Measurements from ENCODE around the gene ULK1. TPM values are rescaled to one million over a fixed set of nuclear protein-coding genes. Genes with fewer than 3 reads are reported as not detected.
A peak's percentile ranks its signal among the peaks of the same experiment; 100 is the strongest.

Gene ULK1
- total RNA-seq, 1 donor from 2014 or later = 5.7 TPM

DNA sequence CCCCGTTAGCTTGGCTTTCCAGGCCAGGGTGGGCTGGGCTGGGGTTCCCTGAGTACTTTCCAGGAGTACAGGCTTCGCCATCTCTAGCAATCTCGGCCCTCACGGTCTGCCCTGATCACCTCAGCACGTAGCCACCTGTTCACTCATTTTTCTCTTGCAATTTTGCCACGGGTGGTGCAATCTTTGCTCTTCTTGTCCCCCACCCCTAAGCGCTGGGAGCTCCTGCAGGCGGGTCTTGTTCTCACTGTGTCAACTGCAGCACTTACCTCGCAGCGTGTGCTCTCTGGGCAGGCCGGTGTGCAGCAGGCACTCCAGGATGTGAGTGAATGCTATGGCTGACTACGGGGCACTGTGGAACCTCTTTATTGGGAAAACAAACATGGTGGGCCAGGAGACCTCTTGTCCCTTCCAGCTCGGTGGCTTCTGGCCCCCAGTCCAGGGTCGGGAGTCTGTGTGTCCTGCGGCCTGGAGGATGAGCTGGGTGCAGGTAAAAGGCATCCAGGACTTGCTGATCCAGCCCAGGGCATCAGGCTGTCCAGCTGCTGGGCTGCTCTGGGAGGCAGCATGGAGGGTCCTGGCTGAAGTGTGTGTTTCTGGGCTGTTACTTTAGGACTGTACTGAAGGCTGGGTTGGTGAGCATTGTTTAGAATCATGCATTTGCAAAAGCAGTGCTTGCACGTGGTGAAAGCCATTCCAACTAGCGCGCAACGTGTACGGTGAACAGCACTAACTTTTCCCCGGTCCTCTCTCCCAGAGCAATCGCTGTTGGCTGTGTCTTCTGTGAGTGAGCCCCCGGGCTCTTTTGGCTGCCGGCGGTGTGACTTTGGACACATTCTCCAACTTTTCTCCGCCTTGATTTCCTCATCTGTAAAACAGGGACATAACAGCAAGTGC lies 1.5 kb upstream of the ULK1 start:
- H3K4me3 ChIP-seq (ENCODE audit: low read length in 3 of 3) = no peak overlapping the region
- no peak overlapping the region for H3K27ac ChIP-seq (ENCODE audit: low read depth, low read length)
- H3K36me3 ChIP-seq (ENCODE audit: control insufficient read depth in 3 of 3, insufficient read depth in 3 of 3, low read length in 3 of 3) = peaks cover 3 to 4% (median 3%) of the 10 kb centered on the region in 3 donors
- H3K27me3 ChIP-seq (ENCODE audit: control insufficient read depth in 3 of 3, insufficient read depth in 3 of 3, low read length in 3 of 3) = no peaks in the 10 kb centered on the region
- no peaks in the 10 kb centered on the region for H3K9me3 ChIP-seq (ENCODE audit: control insufficient read depth in 3 of 3, low read length in 3 of 3)
- no peak overlapping the region for H3K9ac ChIP-seq (ENCODE audit: low read depth in 1 of 3, low read length in 3 of 3)
- H3K4me1 ChIP-seq (ENCODE audit: control insufficient read depth in 3 of 3, insufficient read depth in 3 of 3, low read length in 3 of 3) = peaks cover 21 to 26% (median 24%) of the 10 kb centered on the region in 3 donors

DNA sequence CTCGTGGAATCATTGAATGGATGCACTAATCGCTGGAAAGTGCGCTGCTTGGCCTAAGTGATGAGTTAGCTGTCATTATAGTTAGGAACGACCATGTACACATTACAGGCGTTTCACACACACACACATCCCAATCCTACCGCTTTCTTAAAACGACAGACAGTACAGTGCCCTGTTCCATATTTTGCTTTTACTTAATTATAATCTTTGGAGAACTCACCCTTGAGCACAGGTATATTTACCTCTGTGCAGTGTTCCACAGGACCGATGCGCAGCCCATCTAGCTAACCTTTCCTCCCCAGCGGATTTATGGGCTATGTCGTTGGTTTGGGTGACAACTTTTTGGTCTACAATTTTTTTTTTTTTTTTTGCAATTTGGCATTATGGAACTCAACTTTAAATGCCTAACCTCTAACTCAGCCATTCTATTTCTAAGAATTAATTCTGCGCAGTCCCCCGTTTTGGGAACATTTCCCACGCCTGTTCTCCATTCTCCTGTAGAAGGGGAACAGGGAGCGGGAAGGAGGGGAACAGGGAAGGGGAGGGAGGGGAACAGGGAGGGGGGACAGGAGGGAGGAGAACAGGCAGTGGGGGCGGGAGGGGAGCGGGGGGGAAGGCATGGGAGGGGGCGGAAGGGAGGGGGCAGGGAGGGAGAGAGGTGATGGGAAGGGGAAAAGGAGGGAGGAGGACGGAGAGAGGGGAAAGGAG lies 663 bp upstream of the ULK1 start:
- H3K4me3 ChIP-seq (ENCODE audit: low read length in 3 of 3) = no peak overlapping the region
- H3K9me3 ChIP-seq (ENCODE audit: control insufficient read depth in 3 of 3, low read length in 3 of 3) = no peaks in the 10 kb centered on the region
- peaks cover 26 to 34% (median 29%) of the 10 kb centered on the region in 3 donors for H3K4me1 ChIP-seq (ENCODE audit: control insufficient read depth in 3 of 3, insufficient read depth in 3 of 3, low read length in 3 of 3)
- no peaks in the 10 kb centered on the region for H3K27me3 ChIP-seq (ENCODE audit: control insufficient read depth in 3 of 3, insufficient read depth in 3 of 3, low read length in 3 of 3)
- no peak overlapping the region for H3K9ac ChIP-seq (ENCODE audit: low read depth in 1 of 3, low read length in 3 of 3)
- H3K27ac ChIP-seq (ENCODE audit: low read depth, low read length) = no peak overlapping the region
- peaks cover 4 to 6% (median 5%) of the 10 kb centered on the region in 3 donors for H3K36me3 ChIP-seq (ENCODE audit: control insufficient read depth in 3 of 3, insufficient read depth in 3 of 3, low read length in 3 of 3)

GRCh38 chr12:131894981-131895639 lies 688 bp downstream of the ULK1 start:
- Histone ChIP-seq H3K27ac (ENCODE audit: low read depth, low read length) (peak overlapping the region; percentile 100), H3K4me1 (ENCODE audit: control insufficient read depth in 3 of 3, insufficient read depth in 3 of 3, low read length in 3 of 3) (peaks cover 28 to 34% (median 30%) of the 10 kb centered on the region in 3 donors), H3K9me3 (ENCODE audit: control insufficient read depth in 3 of 3, low read length in 3 of 3) (no peaks in the 10 kb centered on the region), H3K9ac (ENCODE audit: low read depth in 1 of 3, low read length in 3 of 3) (peak overlapping the region; percentile 97 to 98 (median 97)), H3K27me3 (ENCODE audit: control insufficient read depth in 3 of 3, insufficient read depth in 3 of 3, low read length in 3 of 3) (no peaks in the 10 kb centered on the region), H3K4me3 (ENCODE audit: low read length in 3 of 3) (peak overlapping the region; percentile 80 to 88 (median 88)), H3K36me3 (ENCODE audit: control insufficient read depth in 3 of 3, insufficient read depth in 3 of 3, low read length in 3 of 3) (peaks cover 4 to 10% (median 5%) of the 10 kb centered on the region in 3 donors)

DNA sequence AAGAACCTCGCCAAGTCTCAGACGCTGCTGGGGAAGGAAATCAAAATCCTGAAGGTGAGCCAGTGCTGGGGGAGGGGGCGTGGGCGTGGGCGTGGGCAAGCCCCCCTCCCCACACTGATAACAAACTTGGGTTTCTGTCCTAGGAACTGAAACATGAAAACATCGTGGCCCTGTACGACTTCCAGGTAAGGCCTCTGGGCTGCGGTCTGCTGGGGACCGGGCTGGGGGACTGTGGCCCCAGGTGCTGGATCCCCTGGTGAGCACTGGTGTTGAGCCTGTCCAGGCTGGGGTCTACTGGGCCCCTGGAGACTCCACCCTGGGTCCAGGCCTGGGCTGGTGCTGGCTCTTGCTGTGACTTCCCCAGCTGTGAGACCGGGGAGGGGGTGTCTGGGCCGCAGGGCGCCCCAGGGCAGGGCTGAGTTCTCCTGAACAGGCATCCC lies 1.2 kb downstream of the ULK1 start:
- H3K27ac ChIP-seq (ENCODE audit: low read depth, low read length) = peak overlapping the region; percentile 100
- peak overlapping the region; percentile 97 to 98 (median 97) for H3K9ac ChIP-seq (ENCODE audit: low read depth in 1 of 3, low read length in 3 of 3)
- no peaks in the 10 kb centered on the region for H3K9me3 ChIP-seq (ENCODE audit: control insufficient read depth in 3 of 3, low read length in 3 of 3)
- H3K4me3 ChIP-seq (ENCODE audit: low read length in 3 of 3) = peak overlapping the region; percentile 80 to 88 (median 88)
- H3K4me1 ChIP-seq (ENCODE audit: control insufficient read depth in 3 of 3, insufficient read depth in 3 of 3, low read length in 3 of 3) = peaks cover 34 to 40% (median 36%) of the 10 kb centered on the region in 3 donors
- H3K27me3 ChIP-seq (ENCODE audit: control insufficient read depth in 3 of 3, insufficient read depth in 3 of 3, low read length in 3 of 3) = no peaks in the 10 kb centered on the region
- H3K36me3 ChIP-seq (ENCODE audit: control insufficient read depth in 3 of 3, insufficient read depth in 3 of 3, low read length in 3 of 3) = peaks cover 7 to 15% (median 8%) of the 10 kb centered on the region in 3 donors

- peaks cover 8 to 16% (median 9%) of the 10 kb centered on the region in 3 donors for H3K36me3 ChIP-seq (ENCODE audit: control insufficient read depth in 3 of 3, insufficient read depth in 3 of 3, low read length in 3 of 3)
- peak overlapping the region; percentile 97 to 98 (median 97) for H3K9ac ChIP-seq (ENCODE audit: low read depth in 1 of 3, low read length in 3 of 3)
- H3K27me3 ChIP-seq (ENCODE audit: control insufficient read depth in 3 of 3, insufficient read depth in 3 of 3, low read length in 3 of 3) = no peaks in the 10 kb centered on the region
- H3K9me3 ChIP-seq (ENCODE audit: control insufficient read depth in 3 of 3, low read length in 3 of 3) = no peaks in the 10 kb centered on the region
- peak overlapping the region; percentile 80 to 88 (median 88) for H3K4me3 ChIP-seq (ENCODE audit: low read length in 3 of 3)
- H3K27ac ChIP-seq (ENCODE audit: low read depth, low read length) = peak overlapping the region; percentile 100
- H3K4me1 ChIP-seq (ENCODE audit: control insufficient read depth in 3 of 3, insufficient read depth in 3 of 3, low read length in 3 of 3) = peaks cover 35 to 41% (median 39%) of the 10 kb centered on the region in 3 donors
Measured at GRCh38 chr12:131896080-131896810, 1.8 kb downstream of the ULK1 start.

DNA sequence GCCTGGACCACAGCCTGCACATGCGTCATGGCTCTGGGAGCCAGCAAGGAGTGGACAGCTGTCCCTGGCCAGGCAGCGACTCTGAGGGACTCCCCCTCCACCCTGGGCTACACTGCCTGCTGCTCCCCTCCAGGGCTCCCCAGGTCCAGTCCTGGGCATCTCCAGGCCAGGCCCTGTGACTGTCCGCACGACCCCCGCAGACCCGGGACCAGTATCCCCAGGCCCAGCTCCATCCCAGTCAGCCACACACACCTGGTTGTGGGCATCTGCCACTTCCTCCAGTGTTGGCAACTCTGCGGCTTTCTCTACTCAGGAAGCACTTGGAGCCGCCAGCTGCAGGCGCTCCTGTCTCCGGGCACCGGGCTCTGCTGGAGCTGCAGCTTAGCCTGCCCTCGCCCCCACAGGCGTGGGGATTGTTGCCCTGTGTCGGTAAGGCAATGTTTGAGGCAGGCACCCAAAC lies 2.4 kb downstream of the ULK1 start:
- H3K27ac ChIP-seq (ENCODE audit: low read depth, low read length) = peak overlapping the region; percentile 100
- no peaks in the 10 kb centered on the region for H3K9me3 ChIP-seq (ENCODE audit: control insufficient read depth in 3 of 3, low read length in 3 of 3)
- peak overlapping the region; percentile 23 to 98 (median 97) for H3K9ac ChIP-seq (ENCODE audit: low read depth in 1 of 3, low read length in 3 of 3)
- peaks cover 41 to 47% (median 45%) of the 10 kb centered on the region in 3 donors for H3K4me1 ChIP-seq (ENCODE audit: control insufficient read depth in 3 of 3, insufficient read depth in 3 of 3, low read length in 3 of 3)
- peaks cover 9 to 16% (median 9%) of the 10 kb centered on the region in 3 donors for H3K36me3 ChIP-seq (ENCODE audit: control insufficient read depth in 3 of 3, insufficient read depth in 3 of 3, low read length in 3 of 3)
- H3K4me3 ChIP-seq (ENCODE audit: low read length in 3 of 3) = peak overlapping the region; percentile 80 to 88 (median 88)
- H3K27me3 ChIP-seq (ENCODE audit: control insufficient read depth in 3 of 3, insufficient read depth in 3 of 3, low read length in 3 of 3) = no peaks in the 10 kb centered on the region

DNA sequence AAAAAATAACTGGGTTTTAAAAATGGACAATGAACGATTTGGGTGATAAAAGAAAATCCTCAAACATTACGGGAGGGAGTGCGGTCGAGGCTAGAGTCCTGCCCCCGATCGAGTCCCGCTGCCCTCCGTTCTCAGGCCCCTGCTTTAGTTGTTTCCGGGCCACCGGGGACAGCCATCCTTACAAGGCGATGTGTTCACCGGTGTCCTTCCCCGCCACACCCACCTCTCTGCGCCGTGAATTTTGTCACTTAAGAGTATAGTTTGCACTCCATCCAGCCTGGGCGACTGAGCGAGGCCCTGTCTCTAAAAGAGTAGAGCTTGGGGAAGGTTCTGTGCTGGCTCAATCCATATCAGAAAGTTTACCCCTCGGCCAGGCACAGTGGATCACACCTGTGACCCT lies 2.9 kb downstream of the ULK1 start:
- Histone ChIP-seq H3K9ac (ENCODE audit: low read depth in 1 of 3, low read length in 3 of 3) (peak overlapping the region in 2 of 3 donors; percentile 97 to 98), H3K27me3 (ENCODE audit: control insufficient read depth in 3 of 3, insufficient read depth in 3 of 3, low read length in 3 of 3) (no peaks in the 10 kb centered on the region), H3K36me3 (ENCODE audit: control insufficient read depth in 3 of 3, insufficient read depth in 3 of 3, low read length in 3 of 3) (peaks cover 9 to 16% (median 9%) of the 10 kb centered on the region in 3 donors), H3K4me3 (ENCODE audit: low read length in 3 of 3) (peak overlapping the region in 2 of 3 donors; percentile 88), H3K4me1 (ENCODE audit: control insufficient read depth in 3 of 3, insufficient read depth in 3 of 3, low read length in 3 of 3) (peaks cover 45 to 51% (median 49%) of the 10 kb centered on the region in 3 donors), H3K9me3 (ENCODE audit: control insufficient read depth in 3 of 3, low read length in 3 of 3) (no peaks in the 10 kb centered on the region), H3K27ac (ENCODE audit: low read depth, low read length) (peak overlapping the region; percentile 100)

DNA sequence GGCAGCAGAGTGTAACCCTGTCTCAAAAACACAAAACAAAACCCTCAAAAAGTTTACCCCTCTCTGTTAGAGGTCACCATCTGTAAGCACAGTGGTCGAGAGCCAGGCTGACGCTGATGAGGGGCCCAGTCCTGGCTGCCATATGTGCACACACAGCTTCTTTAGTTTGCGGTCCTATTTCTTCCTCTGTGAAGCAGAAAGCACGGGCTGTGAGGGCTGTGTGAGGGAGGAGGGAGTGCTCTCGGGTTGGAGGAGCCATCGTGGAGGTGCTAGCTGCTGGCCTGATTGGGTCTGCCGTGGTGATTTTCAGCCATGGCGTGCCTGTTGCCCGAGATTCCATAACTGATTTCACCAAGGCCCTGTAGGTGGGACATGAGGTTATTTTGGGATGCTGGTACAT lies 3.5 kb downstream of the ULK1 start:
- H3K9ac ChIP-seq (ENCODE audit: low read depth in 1 of 3, low read length in 3 of 3) = peak overlapping the region; percentile 61 to 98 (median 97)
- peaks cover 9 to 16% (median 9%) of the 10 kb centered on the region in 3 donors for H3K36me3 ChIP-seq (ENCODE audit: control insufficient read depth in 3 of 3, insufficient read depth in 3 of 3, low read length in 3 of 3)
- H3K4me3 ChIP-seq (ENCODE audit: low read length in 3 of 3) = peak overlapping the region in 1 of 3 donors; percentile 27
- H3K9me3 ChIP-seq (ENCODE audit: control insufficient read depth in 3 of 3, low read length in 3 of 3) = no peaks in the 10 kb centered on the region
- peaks cover 51 to 57% (median 55%) of the 10 kb centered on the region in 3 donors for H3K4me1 ChIP-seq (ENCODE audit: control insufficient read depth in 3 of 3, insufficient read depth in 3 of 3, low read length in 3 of 3)
- peak overlapping the region; percentile 100 for H3K27ac ChIP-seq (ENCODE audit: low read depth, low read length)
- no peaks in the 10 kb centered on the region for H3K27me3 ChIP-seq (ENCODE audit: control insufficient read depth in 3 of 3, insufficient read depth in 3 of 3, low read length in 3 of 3)

DNA sequence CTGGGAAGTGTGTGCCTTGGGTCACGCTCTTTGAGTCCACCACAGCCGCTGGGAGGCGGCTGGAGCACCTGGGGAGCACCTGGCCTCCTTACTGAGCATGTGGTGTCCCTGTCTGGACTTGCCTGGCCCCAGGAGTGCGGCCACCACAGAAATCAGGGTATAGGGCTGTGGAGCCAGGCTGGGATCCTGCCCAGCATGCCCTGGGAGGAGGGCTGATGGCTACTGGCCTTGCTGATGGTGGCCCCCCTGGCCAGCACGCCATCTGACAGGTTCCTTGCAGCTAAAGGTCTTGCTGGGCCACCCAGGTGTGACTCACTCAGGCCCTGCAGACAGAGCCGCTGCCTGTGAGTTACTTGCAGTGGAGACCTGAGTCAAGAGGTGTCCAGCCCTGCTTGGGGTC lies 6.0 kb downstream of the ULK1 start:
- Histone ChIP-seq H3K27ac (ENCODE audit: low read depth, low read length) (no peak overlapping the region), H3K9me3 (ENCODE audit: control insufficient read depth in 3 of 3, low read length in 3 of 3) (no peaks in the 10 kb centered on the region)

More for the DNA sequence above, 6.0 kb downstream of the ULK1 start:
- peaks cover 67 to 75% (median 73%) of the 10 kb centered on the region in 3 donors for H3K4me1 ChIP-seq (ENCODE audit: control insufficient read depth in 3 of 3, insufficient read depth in 3 of 3, low read length in 3 of 3)
- peak overlapping the region in 1 of 3 donors; percentile 40 for H3K9ac ChIP-seq (ENCODE audit: low read depth in 1 of 3, low read length in 3 of 3)
- H3K27me3 ChIP-seq (ENCODE audit: control insufficient read depth in 3 of 3, insufficient read depth in 3 of 3, low read length in 3 of 3) = no peaks in the 10 kb centered on the region
- peaks cover 9 to 16% (median 9%) of the 10 kb centered on the region in 3 donors for H3K36me3 ChIP-seq (ENCODE audit: control insufficient read depth in 3 of 3, insufficient read depth in 3 of 3, low read length in 3 of 3)
- H3K4me3 ChIP-seq (ENCODE audit: low read length in 3 of 3) = no peak overlapping the region

Data from skeletal muscle tissue (tissue), 4 donors.